ENCODE measurements around the gene KRT31.
"Not testable (repeated sequence)": the region's sequence is repeated elsewhere in the genome, so short reads cannot be mapped to it uniquely, and the experiment has no call there.

Gene KRT31

DNA sequence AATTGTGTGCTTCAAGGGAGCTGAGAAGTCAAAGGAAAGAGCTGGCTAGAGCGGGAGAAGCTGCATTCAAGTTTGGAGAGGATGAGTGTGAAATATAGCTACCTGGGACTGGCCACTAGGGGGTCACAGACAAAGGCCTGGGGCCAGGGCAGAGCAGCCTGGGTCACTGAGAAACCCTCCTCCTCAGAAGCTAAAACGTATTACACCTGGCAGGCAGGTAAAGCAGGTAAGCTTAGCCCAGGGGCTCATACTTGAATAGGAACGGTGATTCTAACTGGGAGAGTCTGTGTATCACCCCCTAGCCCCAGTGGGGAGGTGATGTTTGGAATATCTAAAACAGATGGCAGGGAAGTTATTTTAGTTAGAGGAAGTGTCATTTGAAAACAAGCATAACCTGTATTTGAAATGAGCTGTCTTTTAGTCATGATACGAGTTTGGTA, 20.2 kb upstream of the KRT31 start:
- DNase-seq (ENCODE audit: low read depth) = no peak

GRCh38 chr17:41417127-41417526, 19.7 kb upstream of the KRT31 start:
- no peak for DNase-seq (ENCODE audit: low read depth)

GRCh38 chr17:41416479-41416878, 19.1 kb upstream of the KRT31 start:
- DNase-seq (ENCODE audit: low read depth) = no peak

- no peak for DNase-seq (ENCODE audit: low read depth)
Observed at GRCh38 chr17:41415833-41416335, 18.5 kb upstream of the KRT31 start.

DNA sequence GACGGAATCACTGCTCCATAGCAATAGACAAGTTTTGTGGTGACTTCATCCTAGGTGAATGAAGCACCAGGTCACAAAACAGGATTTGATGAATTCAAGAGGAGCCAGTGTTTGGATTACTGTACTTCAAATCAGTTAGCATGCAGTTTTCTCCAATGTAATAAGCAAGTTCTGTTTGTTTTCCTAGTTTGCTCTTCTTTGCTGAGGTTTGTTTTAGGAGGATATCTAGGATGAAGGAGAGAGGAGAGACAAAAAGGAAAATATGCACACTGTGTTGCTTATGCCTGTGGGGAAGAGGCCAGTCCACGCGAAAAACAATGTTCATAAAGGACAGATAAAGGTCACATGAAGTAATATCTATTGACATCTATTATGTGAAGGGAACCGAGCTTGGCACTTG, 18.0 kb upstream of the KRT31 start:
- no peak for DNase-seq (ENCODE audit: low read depth)

- DNase-seq (ENCODE audit: low read depth) = no peak
Observed at GRCh38 chr17:41413982-41414381, 16.6 kb upstream of the KRT31 start.

DNA sequence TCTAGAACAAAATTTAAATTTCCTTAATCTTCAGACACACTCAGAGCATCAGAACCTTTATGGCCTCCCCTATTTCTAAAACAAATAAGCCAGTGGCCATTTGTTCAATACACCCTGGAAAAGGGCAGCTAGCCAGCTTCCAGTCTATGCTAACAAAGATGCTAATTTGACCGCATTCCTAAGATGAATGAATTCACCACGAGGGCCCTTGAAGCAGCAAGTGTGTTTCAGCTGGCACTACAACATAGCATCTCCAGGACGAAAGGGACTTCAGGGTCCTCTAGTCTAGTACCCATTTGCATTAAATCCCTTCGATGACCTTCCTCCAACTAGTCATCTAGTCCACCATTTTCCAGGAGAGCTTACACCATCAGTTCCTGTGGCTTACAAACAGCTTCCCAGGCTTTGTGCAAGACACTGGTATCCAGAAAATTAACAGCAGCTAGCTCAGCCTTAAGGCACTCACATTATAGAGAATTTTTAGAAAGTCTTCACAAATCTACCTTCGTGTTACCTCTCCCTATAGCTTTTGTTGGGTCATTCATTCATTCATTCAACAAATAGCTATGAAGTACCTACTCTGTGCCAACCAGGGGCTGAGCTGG, 16.0 kb upstream of the KRT31 start:
- no peak for DNase-seq (ENCODE audit: low read depth)

- no peak for DNase-seq (ENCODE audit: low read depth)
Observed at GRCh38 chr17:41411072-41411840, 13.8 kb upstream of the KRT31 start.

GRCh38 chr17:41407226-41407625, 9.8 kb upstream of the KRT31 start:
- no peak for DNase-seq (ENCODE audit: low read depth)

- no peak for DNase-seq (ENCODE audit: low read depth)
Observed at GRCh38 chr17:41406205-41406604, 8.8 kb upstream of the KRT31 start.

- DNase-seq (ENCODE audit: low read depth) = peak; percentile 5
Observed at GRCh38 chr17:41404024-41404671, 6.7 kb upstream of the KRT31 start.

DNA sequence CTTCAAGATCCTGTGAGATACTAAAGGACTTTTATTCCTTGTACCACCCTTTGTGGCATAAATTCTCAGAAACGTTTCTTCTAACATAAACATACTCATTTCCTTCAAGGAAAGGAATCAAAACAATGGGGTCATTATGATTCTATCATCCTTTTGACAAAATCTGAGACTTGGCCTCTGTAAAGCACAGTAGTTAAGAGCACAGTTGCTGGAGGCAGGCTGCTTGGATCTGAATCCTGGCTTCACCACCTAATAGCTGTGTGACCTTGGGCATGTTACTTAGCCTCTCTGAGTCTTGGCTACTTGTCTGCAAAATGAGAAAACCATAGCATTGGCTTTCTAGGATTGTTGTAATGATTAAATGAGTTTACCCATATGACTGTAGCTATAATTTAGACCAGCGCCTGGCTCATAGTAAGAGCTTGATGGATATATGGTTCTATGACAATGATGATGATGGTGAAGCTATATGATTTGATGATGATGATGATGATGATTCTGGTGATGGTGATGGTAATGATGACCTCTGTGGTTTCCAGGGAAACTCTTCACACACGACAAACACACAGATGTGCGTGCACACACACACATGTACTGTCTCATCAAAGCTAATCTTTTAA, 6.1 kb upstream of the KRT31 start:
- DNase-seq (ENCODE audit: low read depth) = no peak

DNA sequence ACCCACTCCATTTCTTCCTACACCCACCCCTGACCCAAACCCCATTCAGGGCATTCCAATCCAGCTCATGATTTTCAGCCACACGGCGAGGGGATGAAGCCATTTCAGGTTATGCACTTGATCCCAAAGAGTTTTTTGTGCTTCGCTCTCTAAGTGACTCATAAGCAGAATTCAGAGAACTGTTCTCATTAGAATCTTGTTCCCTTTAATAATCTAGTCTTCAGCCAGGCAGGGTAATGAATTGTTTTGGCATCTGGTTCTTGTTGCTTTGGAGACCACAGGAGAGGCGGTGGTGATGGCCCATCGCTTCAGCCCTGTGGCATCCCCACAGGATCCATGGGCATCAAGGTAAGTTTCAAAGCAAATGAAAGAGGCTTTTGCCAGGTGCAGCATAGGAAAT, 4.8 kb upstream of the KRT31 start:
- DNase-seq (ENCODE audit: low read depth) = no peak

- no peak for DNase-seq (ENCODE audit: low read depth)
Observed at GRCh38 chr17:41396340-41396739, 1.1 kb downstream of the KRT31 start.

GRCh38 chr17:41395611-41396010, 1.8 kb downstream of the KRT31 start:
- DNase-seq (ENCODE audit: low read depth) = no peak

GRCh38 chr17:41395044-41395443, 2.4 kb downstream of the KRT31 start:
- not testable (repeated sequence) for DNase-seq (ENCODE audit: low read depth)

DNA sequence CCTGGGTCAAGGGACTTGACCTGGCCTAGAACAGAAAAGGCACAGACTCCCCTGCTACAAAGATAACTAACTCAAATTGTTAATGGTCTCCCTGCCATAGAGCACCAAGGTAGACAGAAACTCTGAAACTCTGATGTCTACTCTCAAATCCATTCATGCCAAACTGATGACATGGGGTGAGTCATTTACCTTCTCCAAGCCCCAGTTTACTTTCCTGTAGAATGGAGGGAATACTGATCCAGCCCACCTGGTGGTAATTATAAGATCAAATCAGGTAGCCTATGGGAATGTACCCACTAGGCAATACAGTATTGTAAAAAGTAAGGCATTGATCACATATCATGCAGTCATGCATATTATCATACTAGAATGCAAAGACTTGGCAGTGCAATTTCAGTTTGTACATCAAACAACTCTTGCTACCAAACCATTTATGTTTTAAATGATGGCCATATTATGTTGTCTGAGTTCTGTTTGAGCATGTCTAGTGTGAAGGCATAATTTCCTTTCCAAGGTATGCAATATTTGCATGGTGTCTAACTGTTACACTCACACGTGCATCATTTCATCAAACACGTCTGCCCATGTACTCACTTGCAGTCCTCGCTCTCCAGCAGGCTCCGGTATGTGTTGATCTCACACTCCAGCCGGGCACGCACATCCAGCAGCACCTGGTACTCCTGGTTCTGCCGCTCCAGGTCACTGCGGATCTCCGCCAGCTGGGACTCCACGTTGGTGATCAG, 3.0 kb downstream of the KRT31 start:
- no peak for DNase-seq (ENCODE audit: low read depth)

GRCh38 chr17:41393826-41394225, 3.6 kb downstream of the KRT31 start:
- no peak for DNase-seq (ENCODE audit: low read depth)

DNA sequence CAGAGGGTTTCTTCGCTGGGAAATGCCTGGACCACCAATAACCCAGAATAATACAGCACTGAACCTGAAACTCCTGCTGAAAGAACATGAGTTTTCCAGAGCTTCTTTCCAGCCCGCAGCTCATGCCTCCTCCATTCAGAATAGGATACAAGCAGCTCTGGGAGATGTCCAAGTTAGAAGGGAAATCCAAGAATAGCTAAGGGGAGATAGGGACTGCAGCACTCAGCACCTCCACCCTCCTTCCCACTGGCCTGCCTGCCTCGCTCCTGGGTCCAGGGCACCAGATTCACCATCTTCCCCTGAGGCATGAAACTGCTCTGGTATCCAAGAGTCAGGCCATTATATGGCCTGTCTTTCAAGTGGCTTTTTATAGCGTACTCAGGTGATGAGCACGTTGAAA, 4.1 kb downstream of the KRT31 start:
- DNase-seq (ENCODE audit: low read depth) = no peak

DNA sequence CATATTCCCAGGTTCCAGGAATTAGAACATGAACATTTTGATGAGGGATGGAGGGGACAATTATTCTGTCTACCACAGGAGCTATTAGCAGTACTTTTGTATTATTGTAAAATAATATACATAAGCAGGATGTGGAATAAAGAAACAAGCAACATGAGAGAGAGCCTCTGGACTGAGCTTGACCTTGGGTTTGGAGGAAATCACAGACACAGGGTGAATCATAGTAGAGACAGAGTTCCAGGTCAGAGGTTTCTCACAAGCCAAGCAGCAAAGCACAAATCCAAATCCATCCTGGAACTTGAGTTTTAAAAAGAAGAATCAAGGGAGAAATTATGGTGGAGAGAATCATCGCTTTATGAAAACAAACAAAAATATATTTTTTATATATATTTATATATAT, 5.1 kb downstream of the KRT31 start:
- DNase-seq (ENCODE audit: low read depth) = no peak

GRCh38 chr17:41391535-41391934, 5.9 kb downstream of the KRT31 start:
- DNase-seq (ENCODE audit: low read depth) = no peak

DNA sequence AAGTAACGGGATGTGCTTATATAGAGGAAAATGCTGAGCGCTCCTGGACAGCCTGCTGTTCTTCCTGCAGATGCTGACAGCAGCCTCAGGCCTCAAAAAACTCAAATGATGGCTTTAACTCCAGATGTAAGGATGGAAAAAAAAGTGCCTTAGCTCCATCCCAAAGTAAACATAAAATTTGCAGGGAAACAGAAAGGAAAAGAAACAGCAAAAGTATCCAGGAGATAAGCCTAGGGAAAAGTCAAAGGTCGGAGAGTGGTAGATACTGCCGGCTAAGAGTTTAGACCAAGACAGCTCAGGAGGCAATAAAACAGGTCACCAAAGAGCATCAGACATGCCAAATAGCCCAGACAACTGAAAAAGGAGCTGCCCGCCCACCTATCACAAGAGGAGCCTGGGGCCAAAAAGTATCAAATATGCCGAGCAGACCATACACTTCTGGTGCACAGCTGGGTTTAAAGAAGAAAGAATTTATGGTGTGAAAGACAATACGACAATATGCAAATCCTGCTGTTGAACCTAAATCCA, 6.9 kb downstream of the KRT31 start:
- no peak for DNase-seq (ENCODE audit: low read depth)

Data from activated T-cell treated with anti-CD3 and anti-CD28 coated beads for 1 hour (primary cell).